NCI-H2227 (cell line): Measurements from ENCODE around the gene LBR.
A peak's percentile ranks its signal among the peaks of the same experiment; 100 is the strongest.

Experiments
- DNase-seq: peaks from one replicate; lab custom pipeline; 2025; ENCODE audit not compliant: unreplicated experiment; lab: John Stamatoyannopoulos, UW

The LBR gene

GRCh38 chr1:225464851-225465792, 37.3 kb upstream of the LBR start:
- no peak for DNase-seq

- peak; percentile 85 for DNase-seq
Measured at GRCh38 chr1:225462714-225463574, 35.1 kb upstream of the LBR start.

GRCh38 chr1:225462429-225462713, 34.5 kb upstream of the LBR start:
- DNase-seq, result peak; percentile 68

GRCh38 chr1:225461533-225462428, 33.9 kb upstream of the LBR start:
- DNase-seq, result no peak

- DNase-seq, result no peak
Measured at GRCh38 chr1:225460737-225461532, 33.1 kb upstream of the LBR start.

GRCh38 chr1:225460021-225460736, 32.3 kb upstream of the LBR start:
- DNase-seq, result no peak

- no peak for DNase-seq
Measured at GRCh38 chr1:225458222-225458631, 30.4 kb upstream of the LBR start.

GRCh38 chr1:225454733-225455132, 26.9 kb upstream of the LBR start:
- no peak for DNase-seq

GRCh38 chr1:225453797-225454648, 26.2 kb upstream of the LBR start:
- no peak for DNase-seq

GRCh38 chr1:225451840-225452515, 24.1 kb upstream of the LBR start:
- no peak for DNase-seq

GRCh38 chr1:225451340-225451739, 23.5 kb upstream of the LBR start:
- DNase-seq, result no peak

- DNase-seq, result no peak
Measured at GRCh38 chr1:225450491-225451191, 22.8 kb upstream of the LBR start.

GRCh38 chr1:225449774-225450173, 21.9 kb upstream of the LBR start:
- DNase-seq, result no peak

- DNase-seq, result no peak
Measured at GRCh38 chr1:225449261-225449660, 21.4 kb upstream of the LBR start.

GRCh38 chr1:225448146-225448805, 20.4 kb upstream of the LBR start:
- DNase-seq, result no peak

- no peak for DNase-seq
Measured at GRCh38 chr1:225447650-225448089, 19.8 kb upstream of the LBR start.
